K562 (cell line): ENCODE data around the gene PLXNA3. TPM values are rescaled to one million over a fixed set of nuclear protein-coding genes. Genes with fewer than 3 reads are reported as not detected.

Experiments
- ATAC-seq: fragments of 200-7000 bp; cut with Tn5 transposase; 3 replicates; pipeline ENCODE4 v1.9.1; 2020; ENCODE audit warnings: moderate library complexity
- BruUV-seq: library from RNA; stranded (reverse); fragments of 400-500 nt; replicated peaks from 2 replicates; lab custom pipeline; 2021; lab: Mats Ljungman, UMichigan
- CTCF ChIA-PET: fragments of 300-600 bp; formaldehyde crosslinking; extraction: SDS; loops from one replicate; lab custom pipeline; 2021; ENCODE audit warnings: low intra/inter-chr PET ratio; lab: Yijun Ruan, JAX
- POLR2A ChIA-PET: fragments of 300-600, 350-650 bp; sonication (Branson Sonifier 250); formaldehyde crosslinking; extraction: SDS; loops from one replicate; lab custom pipeline; 2021; ENCODE audit warnings: antibody characterized with exemption, inconsistent platforms; lab: Yijun Ruan, JAX
- DNase-seq, 4 experiments: peaks; one replicate each; pipeline versions ENCODE4 v3.0.0 to v3.0.0-alpha.2; 2011 to 2018; ENCODE audit warnings: low spot score in 3 of 4, mixed read lengths in 3 of 4; ENCODE audit errors: extremely low read depth in 1 of 4
- FAIRE-seq: peaks from 2 replicates; lab custom pipeline; 2011; peaks lifted over from hg19 to GRCh38; lab: Jason Lieb, UNC
- H2AFZ ChIP-seq: 2 replicates; pipeline ENCODE4 v1.6.0; 2011; ENCODE audit warnings: low read depth, low read length, control low read depth, inconsistent platforms
- H3K27ac ChIP-seq: fragments of 200-600 bp; 3 replicates; pipeline ENCODE4 v1.8.0; 2011; ENCODE audit warnings: low read depth, mild to moderate bottlenecking, control low read depth, inconsistent platforms, low read length, moderate library complexity, mixed read lengths; ENCODE audit errors: extremely low read depth
- H3K27me3 ChIP-seq, 2 experiments: fragments of 300-600 bp in 1 of 2; 2 replicates in 1 of 2; 3 replicates in 1 of 2; pipeline versions ENCODE4 v1.6.0 to v1.8.0; 2011; ENCODE audit warnings: inconsistent platforms in 2 of 2, low read length in 2 of 2, mild to moderate bottlenecking in 1 of 2, mixed read lengths in 1 of 2, moderate library complexity in 1 of 2; ENCODE audit not compliant: control insufficient read depth in 2 of 2, insufficient read depth in 2 of 2
- H3K36me3 ChIP-seq: fragments of 300-600 bp; 3 replicates; pipeline ENCODE4 v1.8.0; 2011; ENCODE audit warnings: mild to moderate bottlenecking, low read length, inconsistent platforms; ENCODE audit not compliant: control insufficient read depth, insufficient read depth
- H3K4me1 ChIP-seq, 2 experiments: fragments of 200-600 bp in 1 of 2; replicated peaks in 1 of 2; 2 replicates in 1 of 2; 3 replicates in 1 of 2; pipeline versions ENCODE4 v1.5.1 to v1.8.0; 2011; ENCODE audit warnings: inconsistent platforms in 2 of 2, low read length in 2 of 2, mild to moderate bottlenecking in 1 of 2, mixed read lengths in 1 of 2, moderate library complexity in 1 of 2; ENCODE audit not compliant: control insufficient read depth in 2 of 2, insufficient read depth in 2 of 2
- H3K4me2 ChIP-seq: 2 replicates; pipeline ENCODE4 v1.6.1; 2011; ENCODE audit warnings: low read length, control low read depth, inconsistent platforms, mixed read lengths; ENCODE audit not compliant: insufficient read depth
- H3K4me3 ChIP-seq: fragments of 200-600 bp; sonication (generic), shearing (Covaris generic); 2 replicates; pipeline ENCODE4 v1.5.1; 2016; ENCODE audit warnings: control low read depth, inconsistent platforms
- H3K79me2 ChIP-seq: fragments of 200-600 bp; 3 replicates; pipeline ENCODE4 v1.8.0; 2011; ENCODE audit warnings: low read length, inconsistent platforms; ENCODE audit not compliant: control insufficient read depth, insufficient read depth
- H3K9ac ChIP-seq, 2 experiments: 2 replicates each; pipeline versions ENCODE4 v1.6.0 to v1.6.1; 2011; ENCODE audit warnings: low read depth in 2 of 2, low read length in 2 of 2, control low read depth in 1 of 2, inconsistent platforms in 1 of 2, mild to moderate bottlenecking in 1 of 2, mixed read lengths in 1 of 2; ENCODE audit not compliant: insufficient read depth in 1 of 2
- H3K9me1 ChIP-seq: one replicate; pipeline ENCODE4 v1.6.0; 2011; ENCODE audit warnings: inconsistent platforms, mild to moderate bottlenecking, low read length, moderate library complexity; ENCODE audit not compliant: control insufficient read depth, insufficient read depth
- H3K9me3 ChIP-seq: replicated peaks from 2 replicates; pipeline ENCODE4 v1.5.1; 2011; ENCODE audit warnings: low read depth, low read length, inconsistent platforms; ENCODE audit not compliant: control insufficient read depth, insufficient read depth
- H4K20me1 ChIP-seq: replicated peaks from 2 replicates; pipeline ENCODE4 v1.6.1; 2011; ENCODE audit warnings: low read length, inconsistent platforms, mixed read lengths; ENCODE audit not compliant: control insufficient read depth, insufficient read depth
- DIDO1 ChIP-seq: fragments of 450-650 bp; IDR thresholded peaks from 2 replicates; pipeline ENCODE4 v1.6.1; 2016; ENCODE audit warnings: low read depth, missing biosample characterization, missing genetic modification characterization
- FOXP1 ChIP-seq: sonication (generic); formaldehyde crosslinking; IDR thresholded peaks from 2 replicates; pipeline ENCODE4 v1.8.0; 2022; ENCODE audit warnings: mild to moderate bottlenecking, missing genetic modification reagents
- GTF2A2 ChIP-seq: IDR thresholded peaks from 2 replicates; pipeline ENCODE4 v1.6.1; 2016; ENCODE audit warnings: mild to moderate bottlenecking, missing genetic modification characterization, missing compliant biosample characterization
- HDAC3 ChIP-seq: fragments of 450-650 bp; IDR thresholded peaks from 2 replicates; pipeline ENCODE4 v1.6.1; 2018; ENCODE audit warnings: borderline replicate concordance, mild to moderate bottlenecking, moderate library complexity; ENCODE audit not compliant: partially characterized antibody
- JUND ChIP-seq, 2 experiments: IDR thresholded peaks; 2 replicates in 1 of 2; 3 replicates in 1 of 2; pipeline ENCODE4 v1.6.1; 2011; ENCODE audit warnings: borderline replicate concordance in 2 of 2, low read depth in 2 of 2, low read length in 2 of 2, improper control_type of control experiment in 1 of 2, missing biosample characterization in 1 of 2, missing genetic modification characterization in 1 of 2, missing genetic modification reagents in 1 of 2
- PHF8 ChIP-seq: fragments of 200-600 bp; sonication (generic); IDR thresholded peaks from 2 replicates; pipeline ENCODE4 v1.6.1; 2012; ENCODE audit warnings: mixed run types, mild to moderate bottlenecking, inconsistent platforms, low read length, moderate library complexity, borderline replicate concordance
- PRMT5 ChIP-seq: sonication (generic); formaldehyde crosslinking; IDR thresholded peaks from 2 replicates; pipeline ENCODE4 v1.5.0; 2020; ENCODE audit warnings: missing genetic modification reagents
- RBM17 ChIP-seq: fragments of 200-400 bp; formaldehyde crosslinking; IDR thresholded peaks from 2 replicates; pipeline ENCODE4 v1.6.1; 2017; ENCODE audit warnings: low read depth, mild to moderate bottlenecking, low read length, borderline replicate concordance
- RBM25 ChIP-seq: fragments of 200-400 bp; formaldehyde crosslinking; IDR thresholded peaks from 2 replicates; pipeline ENCODE4 v1.6.1; 2018; ENCODE audit warnings: low read length, low read depth, moderate library complexity; ENCODE audit not compliant: severe bottlenecking
- ZNF140 ChIP-seq: fragments of 250-450 bp; sonication (Bioruptor Pico); IDR thresholded peaks from 2 replicates; pipeline ENCODE4 v1.8.0; 2021; ENCODE audit warnings: moderate library complexity, mild to moderate bottlenecking, inconsistent platforms
- ZSCAN32 ChIP-seq: fragments of 450-650 bp; formaldehyde crosslinking; IDR thresholded peaks from 2 replicates; pipeline ENCODE4 v1.4.0; 2020; ENCODE audit warnings: mild to moderate bottlenecking, moderate library complexity
- WGBS: fragments of 100-300 bp; shearing (Covaris generic); methylation state at CpG from one replicate; pipeline ENCODE4 v1.1.6; 2016; ENCODE audit warnings: low coverage, mixed read lengths; ENCODE audit not compliant: insufficient coverage; ENCODE audit errors: missing lambda C conversion rate; 5-methylcytosine and 5-hydroxymethylcytosine counted together
- in situ Hi-C: fragments of 300-500 bp; cut with MboI; formaldehyde crosslinking; loops from 4 replicates; pipeline ENCODE4 v1.15.0; 2018; ENCODE audit warnings: inconsistent platforms, mixed read lengths
- intact Hi-C: fragments of 100-400 bp; cut with micrococcal nuclease; formaldehyde crosslinking; loops from 2 replicates; pipeline ENCODE4 v1.14.2; 2022
- polyA plus RNA-seq, 8 experiments: library from polyadenylated mRNA; depleted of rRNA in 4 of 8; stranded (reverse) in 5 of 8; unstranded in 3 of 8; fragments of >200 nt; fragmentation: Nextera tagmentation in 2 of 8; fragmentation: Illumina TruSeq in 1 of 8; extraction: Ambion mirVana in 2 of 8; extraction: Trizol in 1 of 8; gene quantifications; 2 replicates each; pipeline versions ENCODE4 v1.2.1 to v1.2.3, GENCODE V29; 2011 to 2014; ENCODE audit warnings: inconsistent platforms in 1 of 8, missing spikeins in 1 of 8
- total RNA-seq, 7 experiments: library from RNA; depleted of rRNA in 6 of 7; stranded (reverse); fragments of >200 nt in 6 of 7; fragmentation: Illumina TruSeq in 2 of 7; extraction: Trizol in 2 of 7; gene quantifications; 2 replicates each; pipeline versions ENCODE4 v1.2.1 to v1.2.3, GENCODE V29; 2011 to 2021; ENCODE audit warnings: low replicate concordance in 1 of 7
- TF ChIP-seq, protein P1 (sequence below): sonication (generic); formaldehyde crosslinking; IDR thresholded peaks from 2 replicates; pipeline ENCODE4 v1.5.0; 2020; ENCODE audit warnings: missing genetic modification reagents
- TF ChIP-seq, protein P2 (sequence below): sonication (generic); formaldehyde crosslinking; IDR thresholded peaks from 2 replicates; pipeline ENCODE4 v1.9.0; 2022; ENCODE audit warnings: mild to moderate bottlenecking, missing genetic modification reagents
- TF ChIP-seq, protein P3 (sequence below), 3 experiments: fragments of 200-800 bp in 1 of 3; fragments of 250-450 bp in 1 of 3; fragments of 450-650 bp in 1 of 3; sonication (Bioruptor Pico) in 1 of 3; sonication (Bioruptor generic) in 1 of 3; formaldehyde crosslinking in 1 of 3; IDR thresholded peaks; 2 replicates each; pipeline versions ENCODE4 v1.6.1 to v1.8.0; 2016 to 2022; ENCODE audit warnings: mild to moderate bottlenecking in 2 of 3, missing genetic modification characterization in 2 of 3, missing compliant biosample characterization in 1 of 3, moderate library complexity in 1 of 3
- TF ChIP-seq, protein P4 (sequence below): fragments of 450-650 bp; IDR thresholded peaks from 2 replicates; pipeline ENCODE4 v1.6.1; 2017; ENCODE audit warnings: antibody characterized with exemption

PLXNA3 gene
- total and polyA plus RNA-seq, 9 of the 15 experiments (the other 6 are each of a cell fraction or from before 2014, with no cell fraction given): 0.32 to 47.8 (median 7.5) TPM

DNA sequence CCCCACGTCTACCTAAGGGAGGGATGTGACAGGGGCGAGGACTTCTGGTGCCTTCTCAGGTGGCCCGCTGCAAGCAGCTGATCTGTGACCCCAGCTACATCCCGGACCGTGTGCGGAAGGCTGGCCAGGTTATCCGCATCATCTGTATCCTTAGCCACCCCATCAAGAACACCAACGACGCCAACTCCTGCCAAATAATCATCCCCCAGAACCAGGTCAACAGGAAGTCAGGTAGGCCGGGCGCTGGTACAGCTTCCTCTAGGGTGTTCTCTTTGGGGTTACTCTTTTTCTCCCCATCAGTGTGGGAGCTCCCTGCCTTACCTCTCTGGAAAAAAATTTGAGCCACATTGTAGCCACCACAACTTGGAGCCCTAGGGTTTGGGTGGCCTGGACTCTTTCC lies 16.5 kb upstream of the PLXNA3 start:
- ChIA-PET POLR2A (interaction anchor here (0.6 to 1.6 kb wide), 4 partner anchors 11 to 706 kb away, joined by 3 to 6 read pairs (median 4); no protein-coding TSS in a partner anchor), CTCF (no interaction called here)
- H3K4me1 ChIP-seq: peaks cover 11 to 55% of the 10 kb centered on the region in 2 experiments; a peak in 4 of 5 replicates

More for the DNA sequence above, 16.5 kb upstream of the PLXNA3 start:
- in situ Hi-C loops: no loop called here
- H3K4me2 ChIP-seq: no peak overlapping the region
- H3K79me2 ChIP-seq: peaks cover 40% of the 10 kb centered on the region
- TF ChIP-seq, protein P1, sequence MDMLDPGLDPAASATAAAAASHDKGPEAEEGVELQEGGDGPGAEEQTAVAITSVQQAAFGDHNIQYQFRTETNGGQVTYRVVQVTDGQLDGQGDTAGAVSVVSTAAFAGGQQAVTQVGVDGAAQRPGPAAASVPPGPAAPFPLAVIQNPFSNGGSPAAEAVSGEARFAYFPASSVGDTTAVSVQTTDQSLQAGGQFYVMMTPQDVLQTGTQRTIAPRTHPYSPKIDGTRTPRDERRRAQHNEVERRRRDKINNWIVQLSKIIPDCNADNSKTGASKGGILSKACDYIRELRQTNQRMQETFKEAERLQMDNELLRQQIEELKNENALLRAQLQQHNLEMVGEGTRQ (CRISPR knock-in tag): no peak
- TF ChIP-seq, protein P2, sequence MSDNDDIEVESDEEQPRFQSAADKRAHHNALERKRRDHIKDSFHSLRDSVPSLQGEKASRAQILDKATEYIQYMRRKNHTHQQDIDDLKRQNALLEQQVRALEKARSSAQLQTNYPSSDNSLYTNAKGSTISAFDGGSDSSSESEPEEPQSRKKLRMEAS: no peak
- TF ChIP-seq ZNF140 (CRISPR knock-in tag) (no peak), RBM25 (no peak), RBM17 (no peak), DIDO1 (tag) (no peak), PHF8 (no peak), JUND (IDR thresholded peaks at IDR 0.05; ENCODE audit: borderline replicate concordance, low read depth, low read length) (no peak), JUND (tag; IDR thresholded peaks at IDR 0.05; ENCODE audit: borderline replicate concordance, low read depth, low read length) (no peak), ZSCAN32 (CRISPR knock-in tag) (no peak), PRMT5 (CRISPR knock-in tag) (no peak), FOXP1 (no peak), HDAC3 (no peak), GTF2A2 (tag) (no peak)
- TF ChIP-seq, protein P3, sequence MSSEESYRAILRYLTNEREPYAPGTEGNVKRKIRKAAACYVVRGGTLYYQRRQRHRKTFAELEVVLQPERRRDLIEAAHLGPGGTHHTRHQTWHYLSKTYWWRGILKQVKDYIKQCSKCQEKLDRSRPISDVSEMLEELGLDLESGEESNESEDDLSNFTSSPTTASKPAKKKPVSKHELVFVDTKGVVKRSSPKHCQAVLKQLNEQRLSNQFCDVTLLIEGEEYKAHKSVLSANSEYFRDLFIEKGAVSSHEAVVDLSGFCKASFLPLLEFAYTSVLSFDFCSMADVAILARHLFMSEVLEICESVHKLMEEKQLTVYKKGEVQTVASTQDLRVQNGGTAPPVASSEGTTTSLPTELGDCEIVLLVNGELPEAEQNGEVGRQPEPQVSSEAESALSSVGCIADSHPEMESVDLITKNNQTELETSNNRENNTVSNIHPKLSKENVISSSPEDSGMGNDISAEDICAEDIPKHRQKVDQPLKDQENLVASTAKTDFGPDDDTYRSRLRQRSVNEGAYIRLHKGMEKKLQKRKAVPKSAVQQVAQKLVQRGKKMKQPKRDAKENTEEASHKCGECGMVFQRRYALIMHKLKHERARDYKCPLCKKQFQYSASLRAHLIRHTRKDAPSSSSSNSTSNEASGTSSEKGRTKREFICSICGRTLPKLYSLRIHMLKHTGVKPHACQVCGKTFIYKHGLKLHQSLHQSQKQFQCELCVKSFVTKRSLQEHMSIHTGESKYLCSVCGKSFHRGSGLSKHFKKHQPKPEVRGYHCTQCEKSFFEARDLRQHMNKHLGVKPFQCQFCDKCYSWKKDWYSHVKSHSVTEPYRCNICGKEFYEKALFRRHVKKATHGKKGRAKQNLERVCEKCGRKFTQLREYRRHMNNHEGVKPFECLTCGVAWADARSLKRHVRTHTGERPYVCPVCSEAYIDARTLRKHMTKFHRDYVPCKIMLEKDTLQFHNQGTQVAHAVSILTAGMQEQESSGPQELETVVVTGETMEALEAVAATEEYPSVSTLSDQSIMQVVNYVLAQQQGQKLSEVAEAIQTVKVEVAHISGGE (CRISPR knock-in tag; IDR thresholded peaks at IDR 0.05): no peak
- TF ChIP-seq, protein P4, sequence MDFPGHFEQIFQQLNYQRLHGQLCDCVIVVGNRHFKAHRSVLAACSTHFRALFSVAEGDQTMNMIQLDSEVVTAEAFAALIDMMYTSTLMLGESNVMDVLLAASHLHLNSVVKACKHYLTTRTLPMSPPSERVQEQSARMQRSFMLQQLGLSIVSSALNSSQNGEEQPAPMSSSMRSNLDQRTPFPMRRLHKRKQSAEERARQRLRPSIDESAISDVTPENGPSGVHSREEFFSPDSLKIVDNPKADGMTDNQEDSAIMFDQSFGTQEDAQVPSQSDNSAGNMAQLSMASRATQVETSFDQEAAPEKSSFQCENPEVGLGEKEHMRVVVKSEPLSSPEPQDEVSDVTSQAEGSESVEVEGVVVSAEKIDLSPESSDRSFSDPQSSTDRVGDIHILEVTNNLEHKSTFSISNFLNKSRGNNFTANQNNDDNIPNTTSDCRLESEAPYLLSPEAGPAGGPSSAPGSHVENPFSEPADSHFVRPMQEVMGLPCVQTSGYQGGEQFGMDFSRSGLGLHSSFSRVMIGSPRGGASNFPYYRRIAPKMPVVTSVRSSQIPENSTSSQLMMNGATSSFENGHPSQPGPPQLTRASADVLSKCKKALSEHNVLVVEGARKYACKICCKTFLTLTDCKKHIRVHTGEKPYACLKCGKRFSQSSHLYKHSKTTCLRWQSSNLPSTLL: no peak
- TF ChIP-seq, all 486 proteins: peak for 0
- 89% methylated on average over 8 of the region's 11 CpGs for WGBS
- ATAC-seq (no peak), DNase-seq (no peak), FAIRE-seq (no peak)
- no peaks in the 10 kb centered on the region for H3K27me3 ChIP-seq
- H3K36me3 ChIP-seq: peaks cover 53% of the 10 kb centered on the region; the same call in 2 of the 3 replicates
- H2AFZ ChIP-seq: no peak overlapping the region
- no peak overlapping the region; a peak in 1 of 4 replicates for H3K9ac ChIP-seq
- H3K27ac ChIP-seq: no peak overlapping the region
- BruUV-seq: no TSS peak
- peaks cover 3% of the 10 kb centered on the region for H3K9me1 ChIP-seq
- H3K4me3 ChIP-seq: no peak overlapping the region
- intact Hi-C loops: no loop called here
- peaks cover 5% of the 10 kb centered on the region; the same call in 1 of the 2 replicates for H4K20me1 ChIP-seq
- H3K9me3 ChIP-seq: no peaks in the 10 kb centered on the region
